AG09309 (cell line): ENCODE measurements around the gene RAD51B.

Source experiments
- DNase-seq: peaks from one replicate; pipeline ENCODE4 v3.0.0-alpha.2; 2010; ENCODE audit warnings: low read depth
- H3K4me3 ChIP-seq: 2 replicates; pipeline ENCODE4 v1.5.1; 2011; ENCODE audit warnings: mild to moderate bottlenecking, low read depth, low read length, moderate library complexity; ENCODE audit not compliant: control insufficient read depth
- CTCF ChIP-seq: IDR thresholded peaks from 2 replicates; pipeline ENCODE4 v1.5.1; 2011; ENCODE audit warnings: mild to moderate bottlenecking, low read depth, low read length, inconsistent platforms; ENCODE audit not compliant: insufficient read depth, control insufficient read depth; ENCODE audit errors: missing control alignments

Gene RAD51B

GRCh38 chr14:68239988-68240771 is 420.6 kb downstream of the RAD51B start:
- DNase-seq, result no peak
- TF ChIP-seq CTCF, result no peak
- no peak overlapping the region for H3K4me3 ChIP-seq

- DNase-seq, result no peak
- H3K4me3 ChIP-seq, result no peak overlapping the region
- TF ChIP-seq CTCF, result no peak
These were observed 422.4 kb downstream of the RAD51B start for GRCh38 chr14:68241862-68242487.

- no peak for TF ChIP-seq CTCF
- no peak for DNase-seq
- no peak overlapping the region for H3K4me3 ChIP-seq
These were observed 424.0 kb downstream of the RAD51B start for GRCh38 chr14:68243450-68244010.

GRCh38 chr14:68244262-68244980 is 424.8 kb downstream of the RAD51B start:
- H3K4me3 ChIP-seq, result no peak overlapping the region
- no peak for DNase-seq
- TF ChIP-seq CTCF, result no peak

- H3K4me3 ChIP-seq, result no peak overlapping the region
- TF ChIP-seq CTCF, result no peak
- no peak for DNase-seq
These were observed 425.8 kb downstream of the RAD51B start for GRCh38 chr14:68245146-68246073.
